ENCODE data around the gene PRKCE.

PRKCE gene

DNA sequence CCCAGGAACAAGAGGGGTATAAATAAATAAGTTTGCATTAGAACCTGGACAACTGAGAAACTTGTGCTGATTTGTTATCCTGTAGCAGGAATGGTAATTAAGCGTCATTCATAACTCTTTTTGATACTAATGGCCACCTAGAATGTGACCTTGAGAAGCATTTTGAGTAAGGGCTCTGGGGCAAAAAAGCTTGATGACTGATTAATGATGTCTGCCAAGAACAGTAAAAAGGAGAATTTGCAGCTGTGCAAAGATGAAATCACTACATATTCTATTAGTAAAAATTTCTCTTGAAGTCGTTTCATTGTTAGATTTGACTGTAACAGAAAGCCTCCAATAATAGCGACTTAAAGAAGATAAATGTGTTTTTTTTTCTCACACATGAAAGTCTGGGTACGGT lies 157.7 kb downstream of the PRKCE start:
- DNase-seq (ENCODE audit: low read depth in 2 of 2): no peak

DNA sequence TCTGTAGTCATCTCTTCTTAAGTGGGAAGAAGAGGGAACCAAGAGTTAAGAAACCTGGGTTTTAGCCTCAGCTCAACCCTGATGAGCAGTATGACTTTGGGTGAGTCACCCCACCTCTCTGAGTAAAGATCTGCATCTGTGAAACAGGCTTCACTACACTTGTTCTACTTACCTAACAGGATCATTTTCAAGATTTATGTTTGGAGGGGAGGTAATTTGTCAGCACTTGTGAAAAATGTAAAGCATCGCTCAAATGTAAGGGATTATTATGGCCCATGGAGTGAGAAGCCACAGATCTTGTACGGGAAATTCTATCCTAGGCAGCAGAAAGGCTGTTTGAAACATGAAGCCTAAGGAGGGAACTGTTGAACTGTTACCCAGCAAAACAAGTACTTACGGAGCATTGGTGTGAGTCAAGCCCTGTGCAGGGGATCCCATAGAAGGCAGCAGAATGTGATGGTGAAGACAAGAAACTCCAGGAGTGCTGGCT lies 160.6 kb downstream of the PRKCE start:
- no peak for DNase-seq (ENCODE audit: low read depth in 2 of 2)

DNA sequence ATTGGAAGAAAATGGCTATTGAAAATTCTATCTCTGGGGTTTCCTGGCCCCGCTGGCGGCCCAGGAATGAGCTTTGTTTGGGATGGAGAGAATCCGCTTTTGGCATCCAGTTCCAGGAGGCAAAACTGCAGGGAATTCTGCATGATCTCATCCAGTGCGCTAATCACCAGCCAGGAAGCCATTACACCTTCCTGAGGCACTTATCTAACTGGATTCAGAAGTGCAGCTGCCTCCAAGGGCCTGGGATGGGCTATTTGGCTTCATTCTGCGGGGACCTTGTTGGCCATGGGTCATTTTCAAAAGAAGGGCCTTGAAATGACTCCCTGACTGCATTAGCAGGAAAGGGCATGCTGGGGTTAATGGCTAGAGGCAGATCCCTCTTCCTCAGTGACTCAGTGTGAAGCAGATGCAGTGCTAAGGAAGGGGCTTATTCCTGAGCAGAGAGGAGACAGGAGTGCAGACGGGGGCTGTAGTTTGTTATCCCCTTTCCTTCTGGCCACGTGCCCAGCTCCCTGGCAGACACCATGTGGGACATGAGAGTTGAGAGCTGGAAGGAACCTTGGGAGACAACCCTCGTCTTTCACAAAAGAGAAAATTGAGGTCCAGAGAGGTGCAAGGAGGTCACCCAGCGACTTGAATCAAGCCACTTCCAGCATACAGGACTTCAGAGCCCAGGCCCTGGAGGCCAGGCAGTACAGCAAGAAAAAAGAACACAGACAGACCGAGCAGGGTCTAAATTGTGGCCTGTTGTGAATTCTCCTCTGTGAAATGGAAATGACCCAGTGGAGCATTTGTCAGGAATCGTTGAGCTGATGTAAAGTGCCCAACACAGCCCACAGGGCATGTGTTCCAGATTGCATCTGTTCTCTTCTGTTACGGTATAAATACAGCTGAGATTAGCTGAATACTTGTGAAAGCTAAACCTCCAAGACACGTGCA lies 161.8 kb downstream of the PRKCE start:
- no peak for DNase-seq (ENCODE audit: low read depth in 2 of 2)

DNA sequence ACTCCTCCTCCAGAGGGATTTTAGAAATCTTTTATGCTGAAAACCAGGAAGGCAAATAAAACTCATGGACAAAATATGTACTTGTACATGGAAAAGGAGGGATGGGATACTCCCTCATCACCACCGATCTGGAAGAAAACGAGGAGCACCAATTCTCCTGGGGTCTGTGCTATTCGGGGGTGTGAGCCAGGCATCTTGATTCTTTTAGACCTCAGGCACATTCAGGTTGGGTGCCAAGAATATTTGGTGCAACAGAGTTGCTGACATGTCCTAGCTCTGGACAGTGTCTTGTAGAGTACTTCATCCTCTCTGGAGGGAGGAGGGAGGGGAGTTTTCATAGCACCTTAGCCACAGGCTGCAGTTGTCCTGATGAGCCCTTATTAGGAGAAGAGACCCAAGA lies 163.0 kb downstream of the PRKCE start:
- DNase-seq (ENCODE audit: low read depth in 2 of 2): no peak

DNA sequence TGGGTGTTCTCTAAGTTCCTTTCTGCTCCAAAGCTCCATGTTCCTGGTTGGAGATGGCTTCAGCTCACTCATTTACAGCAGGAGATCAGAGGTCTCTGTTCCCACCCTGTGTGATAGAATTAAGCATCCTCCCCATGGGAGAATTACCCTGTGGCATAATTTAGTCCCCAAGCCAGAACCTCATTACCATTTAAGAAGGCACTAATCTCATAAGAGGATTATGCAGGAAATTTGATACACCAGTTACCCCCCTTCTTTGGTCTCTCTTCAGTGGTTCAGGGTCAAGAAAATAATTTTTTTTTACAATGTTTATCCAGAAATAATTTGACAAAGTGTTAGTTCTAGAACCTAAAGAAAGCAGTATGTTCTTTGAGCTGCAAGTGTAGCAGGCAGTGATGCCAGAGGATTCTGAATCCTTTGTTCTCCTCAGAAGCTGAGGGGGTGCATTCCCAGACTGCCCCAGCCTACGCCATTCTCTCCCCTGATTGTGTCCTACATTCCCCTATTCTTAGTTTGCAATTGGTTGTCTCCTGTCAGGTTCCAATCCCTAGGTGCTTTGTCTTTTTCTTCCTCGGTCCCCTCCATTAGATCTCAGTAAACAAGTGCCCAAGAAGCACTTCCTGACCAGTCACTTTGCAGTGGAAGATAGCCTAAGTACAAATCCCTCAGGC lies 163.6 kb downstream of the PRKCE start:
- no peak for DNase-seq (ENCODE audit: low read depth in 2 of 2)

DNA sequence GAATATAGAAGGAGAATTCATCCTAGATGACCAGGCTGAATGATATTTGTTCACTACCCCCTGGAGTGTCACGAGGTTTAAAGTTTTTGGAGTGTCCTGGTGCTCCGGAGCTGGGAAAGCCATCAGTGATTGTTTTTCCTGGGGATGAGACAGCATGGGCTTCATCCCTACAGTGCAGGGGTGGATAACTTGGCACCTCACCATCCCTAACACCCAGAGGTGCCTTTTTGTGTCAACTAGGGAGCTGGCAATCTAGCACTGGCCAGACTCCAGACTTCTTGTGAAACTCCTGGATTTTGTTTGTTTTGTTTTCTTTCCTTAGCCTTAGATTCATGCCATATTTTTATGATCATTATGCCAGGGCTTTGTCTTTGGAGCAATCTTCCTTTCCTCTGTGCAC lies 164.8 kb downstream of the PRKCE start:
- no peak for DNase-seq (ENCODE audit: low read depth in 2 of 2)

DNA sequence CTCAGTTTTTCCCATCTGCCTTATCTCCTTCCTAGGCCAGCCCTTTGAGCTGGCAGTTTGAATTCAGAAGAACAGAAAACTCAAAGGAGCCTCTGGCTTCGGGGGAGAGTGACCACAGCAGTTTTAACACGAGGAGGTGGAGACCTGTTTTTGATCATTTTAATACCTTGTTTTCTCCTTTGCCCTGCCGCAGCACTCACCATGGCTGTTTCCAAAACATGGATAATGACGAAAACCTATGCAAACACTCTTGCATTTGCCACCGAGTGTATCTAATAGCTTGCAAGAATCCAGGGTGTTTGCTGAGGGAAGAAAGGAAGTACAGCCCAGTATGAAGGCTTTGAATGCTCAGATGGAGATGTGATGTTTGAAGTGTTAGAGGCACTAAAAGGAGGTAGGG lies 167.1 kb downstream of the PRKCE start:
- no peak for DNase-seq (ENCODE audit: low read depth in 2 of 2)

DNA sequence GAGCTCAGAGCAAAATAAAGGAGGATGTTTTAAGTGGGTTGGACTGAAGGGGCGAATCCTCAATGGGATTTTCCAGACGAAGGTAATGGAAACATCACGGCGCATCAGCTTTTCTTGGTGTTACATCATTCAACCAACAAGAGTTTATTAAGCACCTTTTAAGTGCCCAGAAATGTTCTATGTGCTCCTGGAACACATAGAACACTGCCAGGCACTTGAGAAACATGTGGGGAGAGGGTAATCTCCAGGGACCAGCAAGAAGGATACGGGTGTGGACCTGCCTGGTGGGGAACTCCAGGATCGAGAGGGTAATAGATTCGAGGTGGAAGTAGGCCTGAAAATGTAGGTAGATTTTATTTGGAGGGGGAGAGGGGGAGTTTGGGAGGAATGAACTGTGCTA lies 168.6 kb downstream of the PRKCE start:
- no peak for DNase-seq (ENCODE audit: low read depth in 2 of 2)

DNA sequence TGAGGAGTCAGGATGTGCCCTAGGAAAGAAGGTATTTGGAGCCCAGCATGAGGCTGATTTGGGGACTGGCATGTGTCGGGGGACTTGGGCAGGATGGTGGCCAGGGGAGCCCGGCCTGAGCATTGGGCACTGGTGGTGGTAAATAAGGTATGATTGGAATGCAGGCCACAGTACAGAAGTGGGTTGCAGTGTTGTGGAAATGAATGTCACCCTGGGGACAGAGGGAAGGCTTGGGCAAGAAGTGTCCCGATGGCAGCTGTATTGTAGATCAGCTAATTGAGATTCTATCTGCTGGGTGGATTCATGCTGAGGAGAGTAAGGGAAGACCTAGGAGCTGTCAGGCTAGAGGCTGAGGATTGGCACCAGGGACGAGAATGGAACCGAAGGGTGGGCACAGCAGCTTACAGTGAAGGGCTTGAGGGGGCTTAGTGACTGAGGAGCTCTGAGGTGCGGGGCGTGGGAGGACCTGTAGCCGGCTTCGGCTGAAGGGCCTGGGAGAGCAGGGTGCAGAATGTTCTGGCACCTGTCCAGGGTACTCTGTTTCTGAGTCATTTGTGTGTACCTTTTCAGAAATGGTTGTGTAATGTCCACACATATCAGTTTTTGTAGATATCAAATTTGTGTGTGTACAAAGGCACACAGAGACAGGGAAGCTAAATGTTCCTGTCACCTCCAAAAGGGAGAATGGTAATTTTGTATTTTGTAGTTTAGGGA lies 170.2 kb downstream of the PRKCE start:
- DNase-seq (ENCODE audit: low read depth in 2 of 2): no peak

DNA sequence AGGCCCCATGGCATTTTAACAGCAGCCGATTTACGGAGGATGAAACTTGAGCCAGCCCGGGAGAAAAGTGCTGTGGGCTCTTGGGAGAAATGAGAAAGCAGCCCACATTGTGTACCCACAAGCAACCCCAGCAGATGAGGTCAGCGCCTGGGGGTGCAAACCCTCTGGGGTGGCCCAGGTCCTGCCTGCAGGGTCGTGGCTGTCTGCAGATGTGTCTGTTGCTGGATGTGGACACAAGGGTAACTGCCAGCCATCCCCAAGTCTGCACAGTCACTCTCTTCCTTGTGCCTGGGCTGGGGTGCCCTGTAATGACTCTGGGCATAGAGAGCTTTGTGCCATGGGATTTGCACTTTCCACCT lies 170.8 kb downstream of the PRKCE start:
- DNase-seq (ENCODE audit: low read depth in 2 of 2): no peak

DNA sequence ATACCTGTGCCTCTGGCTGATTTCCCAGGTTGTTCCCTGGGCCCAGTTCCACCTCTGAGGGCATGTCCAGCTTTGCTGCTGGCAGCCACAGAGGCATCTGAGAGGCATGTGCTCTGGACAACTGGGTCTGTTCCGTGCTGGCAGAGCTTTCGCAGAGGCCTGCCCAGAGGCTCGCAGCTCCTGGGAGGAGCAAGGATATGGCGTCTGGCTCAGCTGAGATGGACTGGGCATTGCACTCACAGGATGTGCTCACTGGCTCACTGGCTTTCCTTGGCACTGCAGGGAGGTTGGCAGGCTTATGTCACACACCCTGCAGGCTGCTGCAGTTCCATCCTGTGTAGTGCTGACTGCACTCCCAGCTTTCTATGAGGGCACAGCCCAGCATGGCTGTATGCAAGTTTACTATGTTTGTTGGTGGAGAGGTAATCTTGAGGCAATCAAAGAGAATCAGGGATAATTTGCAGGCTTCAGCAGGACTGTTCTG lies 172.3 kb downstream of the PRKCE start:
- DNase-seq (ENCODE audit: low read depth in 2 of 2): no peak

DNA sequence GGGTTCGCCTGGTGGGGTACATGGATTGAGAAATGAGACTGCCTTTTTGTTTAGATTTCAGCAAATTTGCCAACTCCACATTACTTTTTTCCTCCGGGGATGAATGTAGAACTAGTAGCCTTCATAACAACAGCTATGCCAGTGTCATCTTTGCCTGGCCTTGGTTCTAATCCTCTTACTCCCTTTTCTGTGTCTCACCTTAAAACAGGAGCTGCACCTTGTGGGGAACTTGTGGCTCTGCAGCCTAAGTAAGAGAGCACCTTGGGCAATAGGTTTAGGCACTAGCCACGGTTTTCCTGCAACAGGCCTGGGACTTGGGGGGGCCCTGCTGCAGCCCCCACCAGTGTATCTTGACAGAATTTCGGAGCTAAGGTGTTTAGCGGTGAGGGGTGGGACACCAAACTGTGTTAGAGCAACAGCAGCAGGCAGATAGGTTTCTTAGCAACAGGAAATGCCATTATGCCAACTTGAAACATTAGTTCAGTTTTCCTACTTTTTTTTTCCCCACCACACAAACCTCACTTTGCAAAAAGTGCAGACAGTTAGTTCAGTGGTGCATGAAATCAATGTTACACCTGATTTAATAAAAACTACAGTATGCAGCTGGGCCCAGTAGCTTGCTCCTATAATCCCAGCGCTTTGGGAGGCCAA lies 173.7 kb downstream of the PRKCE start:
- no peak for DNase-seq (ENCODE audit: low read depth in 2 of 2)

DNA sequence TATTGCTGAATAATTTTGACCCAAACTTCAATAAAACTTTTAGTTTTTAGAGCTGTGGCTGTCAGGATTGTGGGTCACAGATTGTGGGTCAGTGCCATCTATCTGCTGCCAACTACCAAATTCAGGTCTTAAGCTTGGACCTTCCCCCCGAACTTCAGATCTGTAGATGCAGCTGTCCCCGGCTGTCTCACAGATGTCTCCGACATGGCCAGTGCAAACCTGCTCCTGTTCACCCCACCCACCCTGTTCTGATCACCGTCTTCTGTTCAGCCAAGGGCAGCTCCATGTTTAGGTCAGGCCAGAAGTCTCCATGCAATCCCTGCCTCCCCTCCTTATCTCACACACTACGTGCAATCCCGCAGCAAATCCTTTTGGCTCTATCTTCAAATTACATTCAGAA lies 175.0 kb downstream of the PRKCE start:
- no peak for DNase-seq (ENCODE audit: low read depth in 2 of 2)

DNA sequence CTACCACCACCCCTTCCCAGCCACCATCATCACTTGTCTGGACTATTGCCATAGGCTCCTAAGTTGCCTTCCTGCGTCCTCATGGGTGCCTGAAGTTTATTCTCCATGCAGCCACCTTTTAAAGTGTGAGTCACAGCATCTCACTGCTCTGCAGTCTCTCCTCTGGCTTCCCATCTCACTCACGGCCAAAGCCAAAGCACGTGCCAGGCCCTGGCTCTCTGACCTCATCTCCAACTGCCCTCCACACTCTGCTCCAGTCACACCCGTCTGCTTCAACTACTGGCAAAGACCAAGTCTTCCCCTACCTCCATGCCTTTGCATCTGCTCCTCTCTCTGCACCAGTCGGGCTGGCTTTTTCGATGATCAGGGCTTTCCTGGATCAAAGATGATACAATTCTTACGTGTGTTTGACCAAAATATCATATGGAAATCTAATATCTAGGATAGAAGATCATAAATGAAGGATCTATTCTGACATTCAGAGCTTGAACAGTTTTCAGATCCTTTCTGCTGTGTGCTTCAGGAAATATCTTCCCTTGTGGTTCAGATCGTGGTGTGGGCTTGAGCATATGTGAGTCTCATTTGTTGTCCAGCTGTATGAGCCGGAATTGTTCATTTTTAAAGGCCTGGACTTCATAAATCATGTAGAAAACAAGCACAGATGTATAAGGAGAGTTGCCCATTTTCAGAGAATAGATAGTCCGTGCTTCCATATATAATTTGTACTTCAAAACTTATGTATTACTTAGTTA lies 175.6 kb downstream of the PRKCE start:
- no peak for DNase-seq (ENCODE audit: low read depth in 2 of 2)

DNA sequence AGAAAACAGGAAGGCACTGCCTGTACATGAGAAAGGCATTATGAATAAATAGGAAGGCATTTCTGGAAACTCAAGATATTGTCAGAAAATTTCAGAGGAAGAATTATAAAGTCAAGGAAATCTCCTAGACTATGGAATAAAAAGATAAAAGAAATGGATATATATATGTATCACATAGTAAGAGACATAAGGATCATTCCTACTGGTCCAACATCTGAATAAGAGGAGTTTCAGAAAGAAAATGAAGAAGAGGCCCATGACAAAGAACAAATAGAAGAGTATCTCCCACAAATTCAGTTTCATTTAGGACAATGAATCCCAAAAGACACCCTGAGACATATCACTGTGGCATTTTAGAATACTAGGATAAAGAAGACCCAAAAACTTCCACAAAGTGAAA lies 178.8 kb downstream of the PRKCE start:
- DNase-seq (ENCODE audit: low read depth in 2 of 2): no peak

DNA sequence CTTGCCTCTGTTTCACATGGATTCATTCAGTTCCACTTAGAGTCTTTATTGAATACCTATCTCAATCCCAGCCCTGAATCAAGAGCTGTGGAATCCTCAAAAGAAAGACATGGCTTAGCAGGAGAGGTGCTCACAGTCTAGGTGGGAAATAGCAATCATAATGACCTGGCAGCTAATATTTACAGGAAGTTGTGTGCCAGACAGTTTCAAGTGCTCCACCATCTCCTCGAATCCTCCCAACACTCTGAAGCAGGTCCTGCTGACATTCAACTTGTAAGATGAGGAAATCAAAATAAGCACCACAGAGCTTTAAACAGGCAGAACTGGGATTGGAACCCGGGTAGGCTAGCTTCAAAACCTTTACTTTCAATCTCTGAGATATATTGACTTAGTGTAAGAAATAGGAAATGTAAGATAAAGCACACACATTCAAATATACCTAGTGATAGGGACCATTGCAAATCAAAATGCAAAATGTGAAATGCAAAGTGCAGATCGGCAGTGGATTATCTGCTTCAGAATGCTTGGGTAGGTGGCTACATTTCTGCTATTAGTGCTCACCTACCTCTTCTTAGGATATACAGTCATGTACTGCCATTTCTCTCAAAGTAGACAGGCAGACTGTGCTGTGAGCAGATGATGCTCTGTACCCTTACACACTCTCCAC lies 182.0 kb downstream of the PRKCE start:
- DNase-seq (ENCODE audit: low read depth in 2 of 2): no peak

DNA sequence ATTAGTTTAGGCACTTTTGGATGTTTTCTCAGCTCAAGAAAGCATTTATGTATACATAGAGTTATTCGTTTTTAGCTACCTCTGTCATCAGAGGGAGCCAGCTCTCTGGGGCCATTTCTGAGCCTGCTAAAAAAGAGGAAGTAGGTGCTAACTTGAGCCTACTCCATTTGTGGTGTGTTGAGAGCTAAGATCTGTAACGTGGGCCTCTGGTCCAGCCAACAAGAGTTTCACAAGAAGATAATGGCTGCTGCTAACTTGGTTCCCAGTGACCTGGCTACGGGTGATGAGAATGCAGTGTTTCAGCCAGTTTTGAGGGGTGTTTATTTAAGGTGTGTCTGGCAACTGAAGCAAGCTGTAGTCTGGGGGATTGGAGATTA lies 182.5 kb downstream of the PRKCE start:
- DNase-seq (ENCODE audit: low read depth in 2 of 2): no peak

DNA sequence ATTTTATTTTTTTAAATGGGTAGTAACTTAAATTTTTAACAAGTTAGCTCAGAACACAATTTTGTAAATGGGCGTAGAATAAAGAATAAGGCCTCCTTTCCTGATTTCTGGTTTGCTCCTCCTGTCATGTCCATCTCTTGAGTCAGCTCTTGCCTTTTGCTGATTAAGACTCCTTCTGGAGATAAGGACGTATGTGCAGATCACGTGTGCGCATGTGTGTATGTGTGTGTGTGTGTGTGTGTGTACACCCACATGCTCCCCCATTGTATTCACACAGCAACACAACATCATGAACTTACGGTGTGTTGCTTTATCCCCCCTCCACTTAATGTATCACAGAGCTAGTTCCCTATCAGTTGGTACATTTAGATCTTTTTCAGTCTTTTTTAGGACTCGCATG lies 182.9 kb downstream of the PRKCE start:
- no peak for DNase-seq (ENCODE audit: low read depth in 2 of 2)

DNA sequence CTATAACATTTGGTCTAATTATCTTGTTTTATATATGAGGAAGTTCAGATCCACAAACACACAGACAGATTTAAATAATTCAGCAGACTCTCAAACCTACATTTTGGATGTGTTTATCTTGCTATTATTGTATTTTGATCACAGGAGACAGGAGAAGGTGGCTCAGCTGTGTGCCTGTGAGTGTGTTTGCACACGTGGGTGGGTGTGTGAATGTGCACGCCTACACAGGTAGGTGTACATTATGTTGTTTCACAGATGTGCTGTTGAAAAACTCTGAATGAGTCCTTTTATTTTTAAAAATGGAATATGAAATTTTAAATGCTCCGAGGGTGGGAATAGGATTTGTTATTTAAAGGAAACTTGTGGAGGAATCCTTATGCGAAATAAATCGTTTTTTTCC lies 183.4 kb downstream of the PRKCE start:
- no peak for DNase-seq (ENCODE audit: low read depth in 2 of 2)

DNA sequence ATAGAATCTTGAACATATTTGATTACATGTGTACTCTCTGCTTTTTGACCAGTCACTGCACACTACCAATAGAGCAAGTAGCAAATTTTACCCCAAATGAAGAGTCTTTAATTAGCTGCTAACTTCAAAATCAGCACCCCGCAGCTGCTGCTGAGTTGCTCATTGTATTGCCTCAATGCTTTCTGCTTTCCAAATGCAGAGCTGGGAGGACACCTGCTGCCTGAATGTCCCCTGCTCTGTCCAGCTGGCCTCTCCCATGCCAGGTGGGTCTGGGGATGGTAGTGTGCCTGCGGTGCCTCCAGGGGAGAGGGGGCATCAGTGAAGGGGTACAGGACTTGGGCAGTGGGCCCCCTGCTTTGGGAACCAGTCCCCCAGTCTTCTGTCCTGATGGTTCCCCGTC lies 184.8 kb downstream of the PRKCE start:
- no peak for DNase-seq (ENCODE audit: low read depth in 2 of 2)

DNA sequence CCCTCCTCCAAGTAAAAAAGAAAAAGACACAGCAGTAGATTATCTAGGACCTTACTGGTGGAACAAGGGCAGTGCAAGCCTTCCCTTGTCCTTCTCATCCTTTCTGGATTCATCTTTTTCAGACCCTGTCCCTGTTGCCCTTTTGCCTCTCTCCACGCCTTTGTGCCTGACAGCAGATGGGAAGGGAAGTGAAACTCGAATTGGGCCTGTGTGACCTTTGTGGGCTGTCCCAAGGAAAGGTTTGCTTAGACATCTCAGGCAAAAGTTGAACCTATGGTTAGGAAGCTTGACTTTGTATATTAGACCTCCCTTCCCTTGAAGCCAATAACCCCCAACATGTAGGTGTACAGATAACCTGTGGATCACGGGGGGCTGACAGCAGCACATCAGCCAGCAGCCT lies 185.3 kb downstream of the PRKCE start:
- DNase-seq (ENCODE audit: low read depth in 2 of 2): no peak
